ENCODE data around the gene THTPA. TPM values are rescaled to one million over a fixed set of nuclear protein-coding genes. Genes with fewer than 3 reads are reported as not detected.

Gene THTPA
- total and polyA plus RNA-seq, 2 of the 13 experiments (the other 11 are each of a cell fraction or from before 2014, with no cell fraction given), result 7.4 to 8.7 TPM

DNA sequence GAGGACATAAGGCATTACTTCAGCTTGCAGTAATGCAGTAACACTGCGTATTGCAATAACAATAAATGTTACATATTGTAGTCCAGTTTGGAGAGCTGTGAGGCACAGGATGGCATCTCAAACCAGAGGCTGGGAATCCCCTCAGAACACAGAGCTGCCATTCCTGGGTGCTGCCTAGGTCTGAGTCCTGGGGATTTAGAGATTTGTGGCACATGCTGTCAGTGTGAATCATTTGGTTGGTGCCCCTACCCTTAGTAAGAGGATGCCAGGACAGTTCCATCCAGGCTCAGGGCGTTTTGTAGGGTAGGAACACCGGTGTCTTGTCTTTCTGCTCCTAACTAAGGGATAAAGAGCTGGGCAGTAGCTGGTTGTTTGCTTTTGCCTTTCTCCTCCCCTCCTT, 27.1 kb upstream of the THTPA start (continued):
- no peak for TF ChIP-seq ZNF615 (CRISPR knock-in tag; IDR thresholded peaks at IDR 0.05; ENCODE audit: borderline replicate concordance)
- no peak for TF ChIP-seq ZNF232 (CRISPR knock-in tag; IDR thresholded peaks at IDR 0.05; ENCODE audit: borderline replicate concordance)
- TF ChIP-seq, protein P1, sequence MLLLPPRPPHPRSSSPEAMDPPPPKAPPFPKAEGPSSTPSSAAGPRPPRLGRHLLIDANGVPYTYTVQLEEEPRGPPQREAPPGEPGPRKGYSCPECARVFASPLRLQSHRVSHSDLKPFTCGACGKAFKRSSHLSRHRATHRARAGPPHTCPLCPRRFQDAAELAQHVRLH (CRISPR knock-in tag; IDR thresholded peaks at IDR 0.05; ENCODE audit: borderline replicate concordance, low read depth), result no peak
- TF ChIP-seq, protein P2, sequence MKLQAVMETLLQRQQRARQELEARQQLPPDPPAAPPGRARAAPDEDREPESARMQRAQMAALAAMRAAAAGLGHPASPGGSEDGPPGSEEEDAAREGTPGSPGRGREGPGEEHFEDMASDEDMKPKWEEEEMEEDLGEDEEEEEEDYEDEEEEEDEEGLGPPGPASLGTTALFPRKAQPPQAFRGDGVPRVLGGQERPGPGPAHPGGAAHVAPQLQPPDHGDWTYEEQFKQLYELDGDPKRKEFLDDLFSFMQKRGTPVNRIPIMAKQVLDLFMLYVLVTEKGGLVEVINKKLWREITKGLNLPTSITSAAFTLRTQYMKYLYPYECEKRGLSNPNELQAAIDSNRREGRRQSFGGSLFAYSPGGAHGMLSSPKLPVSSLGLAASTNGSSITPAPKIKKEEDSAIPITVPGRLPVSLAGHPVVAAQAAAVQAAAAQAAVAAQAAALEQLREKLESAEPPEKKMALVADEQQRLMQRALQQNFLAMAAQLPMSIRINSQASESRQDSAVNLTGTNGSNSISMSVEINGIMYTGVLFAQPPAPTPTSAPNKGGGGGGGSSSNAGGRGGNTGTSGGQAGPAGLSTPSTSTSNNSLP (IDR thresholded peaks at IDR 0.05; ENCODE audit: low read depth, low read length), result no peak
- no peak for TF ChIP-seq ZBTB3 (CRISPR knock-in tag; IDR thresholded peaks at IDR 0.05; ENCODE audit: borderline replicate concordance, low read depth)
- no peak for TF ChIP-seq DNMT3B (CRISPR knock-in tag; conservative IDR thresholded peaks at IDR 0.05)
- TF ChIP-seq GPN1 (CRISPR knock-in tag; IDR thresholded peaks at IDR 0.05; ENCODE audit: borderline replicate concordance), result no peak
- no peak for TF ChIP-seq MTF1 (CRISPR knock-in tag; IDR thresholded peaks at IDR 0.05)
- TF ChIP-seq ZNF564 (CRISPR knock-in tag; IDR thresholded peaks at IDR 0.05), result no peak
- TF ChIP-seq, protein P3, sequence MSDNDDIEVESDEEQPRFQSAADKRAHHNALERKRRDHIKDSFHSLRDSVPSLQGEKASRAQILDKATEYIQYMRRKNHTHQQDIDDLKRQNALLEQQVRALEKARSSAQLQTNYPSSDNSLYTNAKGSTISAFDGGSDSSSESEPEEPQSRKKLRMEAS (IDR thresholded peaks at IDR 0.05), result no peak

DNA sequence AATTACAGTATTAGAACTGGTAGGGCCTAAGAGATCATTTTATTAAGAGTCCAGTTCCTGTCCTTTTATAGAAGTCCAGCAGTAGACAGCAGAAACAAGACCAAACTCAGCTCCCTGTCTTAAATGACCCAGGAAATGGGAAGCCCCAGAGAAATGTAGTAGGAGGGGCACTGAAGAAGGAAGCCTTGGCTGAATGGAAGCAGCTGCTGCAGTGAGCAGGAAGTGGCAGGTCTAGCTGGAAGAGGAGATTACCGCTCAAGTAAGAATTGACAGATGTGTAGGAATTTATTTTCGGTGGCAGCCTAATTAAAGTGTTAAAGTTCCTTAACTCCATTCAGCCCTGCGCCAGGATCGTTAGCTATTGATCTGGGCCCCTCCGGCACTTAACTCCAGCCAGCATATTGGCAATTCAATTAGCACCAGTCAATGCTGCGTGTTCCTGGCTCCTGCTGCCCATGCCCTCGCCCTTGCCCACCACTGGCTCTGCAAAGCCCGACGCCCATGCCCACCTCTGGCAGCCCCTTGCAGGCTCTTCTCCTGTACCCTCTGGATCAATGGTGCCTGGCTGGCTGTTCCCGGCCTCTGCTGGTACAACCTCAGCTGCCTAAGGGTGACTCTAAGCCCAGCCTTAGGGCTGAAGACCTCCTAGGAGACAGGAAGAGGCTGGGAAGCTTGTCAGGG, 25.6 kb upstream of the THTPA start:
- 77% methylated on average over 10 of the region's 10 CpGs for WGBS (ENCODE audit: low lambda C conversion rate)
- BruUV-seq (replicated peaks), result no TSS peak
- Histone ChIP-seq H2AFZ (ENCODE audit: low read length) (no peak overlapping the region), H3K4me3 (replicated peaks in 1 of 3; ENCODE audit: insufficient read depth in 1 of 3, low read depth in 2 of 3, low read length in 3 of 3) (no peak overlapping the region), H3K27ac (ENCODE audit: extremely low read length, insufficient read depth, low read length) (no peak overlapping the region), H3K27me3 (ENCODE audit: control insufficient read depth in 1 of 2, insufficient read depth in 2 of 2, low read length in 2 of 2) (no peaks in the 10 kb centered on the region), H4K20me1 (ENCODE audit: insufficient read depth, low read length) (no peaks in the 10 kb centered on the region), H3K4me2 (ENCODE audit: low read depth, low read length) (no peak overlapping the region), H3K79me2 (ENCODE audit: insufficient read depth, low read length) (no peaks in the 10 kb centered on the region), H3K9ac (ENCODE audit: insufficient read depth, low read depth, low read length) (no peak overlapping the region), H3K9me3 (ENCODE audit: low read length) (no peaks in the 10 kb centered on the region), H3K4me1 (ENCODE audit: insufficient read depth, low read length) (no peaks in the 10 kb centered on the region), H3K36me3 (replicated peaks in 1 of 2; ENCODE audit: control insufficient read depth in 1 of 2, insufficient read depth in 2 of 2, low read length in 2 of 2) (no peaks in the 10 kb centered on the region)
- POLR2A ChIA-PET, result interaction anchor here (1.1 kb wide), 1 partner anchor 25 kb away, joined by 3 read pairs; the partner anchor contains the start of gene THTPA
- intact Hi-C loops (cut with micrococcal nuclease; ENCODE audit: unreplicated experiment) (no loop called here), in situ Hi-C loops (cut with HindIII; ENCODE audit: extremely low pct_ligation_motif_present, low pct_unique_long_range_greater_than_20kb) (no loop called here)
- TF ChIP-seq SCMH1 (CRISPR knock-in tag; IDR thresholded peaks at IDR 0.05; ENCODE audit: borderline replicate concordance) (no peak), PHF20 (CRISPR knock-in tag; IDR thresholded peaks at IDR 0.05) (0 out of 2 replicates have a peak, but pooled peaks have one; percentile 23), FOSL1 (CRISPR knock-in tag; IDR thresholded peaks at IDR 0.05; ENCODE audit: borderline replicate concordance) (no peak)
- TF ChIP-seq, protein P4, sequence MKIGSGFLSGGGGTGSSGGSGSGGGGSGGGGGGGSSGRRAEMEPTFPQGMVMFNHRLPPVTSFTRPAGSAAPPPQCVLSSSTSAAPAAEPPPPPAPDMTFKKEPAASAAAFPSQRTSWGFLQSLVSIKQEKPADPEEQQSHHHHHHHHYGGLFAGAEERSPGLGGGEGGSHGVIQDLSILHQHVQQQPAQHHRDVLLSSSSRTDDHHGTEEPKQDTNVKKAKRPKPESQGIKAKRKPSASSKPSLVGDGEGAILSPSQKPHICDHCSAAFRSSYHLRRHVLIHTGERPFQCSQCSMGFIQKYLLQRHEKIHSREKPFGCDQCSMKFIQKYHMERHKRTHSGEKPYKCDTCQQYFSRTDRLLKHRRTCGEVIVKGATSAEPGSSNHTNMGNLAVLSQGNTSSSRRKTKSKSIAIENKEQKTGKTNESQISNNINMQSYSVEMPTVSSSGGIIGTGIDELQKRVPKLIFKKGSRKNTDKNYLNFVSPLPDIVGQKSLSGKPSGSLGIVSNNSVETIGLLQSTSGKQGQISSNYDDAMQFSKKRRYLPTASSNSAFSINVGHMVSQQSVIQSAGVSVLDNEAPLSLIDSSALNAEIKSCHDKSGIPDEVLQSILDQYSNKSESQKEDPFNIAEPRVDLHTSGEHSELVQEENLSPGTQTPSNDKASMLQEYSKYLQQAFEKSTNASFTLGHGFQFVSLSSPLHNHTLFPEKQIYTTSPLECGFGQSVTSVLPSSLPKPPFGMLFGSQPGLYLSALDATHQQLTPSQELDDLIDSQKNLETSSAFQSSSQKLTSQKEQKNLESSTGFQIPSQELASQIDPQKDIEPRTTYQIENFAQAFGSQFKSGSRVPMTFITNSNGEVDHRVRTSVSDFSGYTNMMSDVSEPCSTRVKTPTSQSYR (CRISPR knock-in tag; IDR thresholded peaks at IDR 0.05; ENCODE audit: borderline replicate concordance), result no peak
- TF ChIP-seq, protein P5, sequence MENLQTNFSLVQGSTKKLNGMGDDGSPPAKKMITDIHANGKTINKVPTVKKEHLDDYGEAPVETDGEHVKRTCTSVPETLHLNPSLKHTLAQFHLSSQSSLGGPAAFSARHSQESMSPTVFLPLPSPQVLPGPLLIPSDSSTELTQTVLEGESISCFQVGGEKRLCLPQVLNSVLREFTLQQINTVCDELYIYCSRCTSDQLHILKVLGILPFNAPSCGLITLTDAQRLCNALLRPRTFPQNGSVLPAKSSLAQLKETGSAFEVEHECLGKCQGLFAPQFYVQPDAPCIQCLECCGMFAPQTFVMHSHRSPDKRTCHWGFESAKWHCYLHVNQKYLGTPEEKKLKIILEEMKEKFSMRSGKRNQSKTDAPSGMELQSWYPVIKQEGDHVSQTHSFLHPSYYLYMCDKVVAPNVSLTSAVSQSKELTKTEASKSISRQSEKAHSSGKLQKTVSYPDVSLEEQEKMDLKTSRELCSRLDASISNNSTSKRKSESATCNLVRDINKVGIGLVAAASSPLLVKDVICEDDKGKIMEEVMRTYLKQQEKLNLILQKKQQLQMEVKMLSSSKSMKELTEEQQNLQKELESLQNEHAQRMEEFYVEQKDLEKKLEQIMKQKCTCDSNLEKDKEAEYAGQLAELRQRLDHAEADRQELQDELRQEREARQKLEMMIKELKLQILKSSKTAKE (CRISPR knock-in tag; IDR thresholded peaks at IDR 0.05; ENCODE audit: borderline replicate concordance), result no peak
- CTCF ChIA-PET (ENCODE audit: low intra/inter-chr PET ratio, low total read pairs), result no interaction called here
- ATAC-seq (no peak), DNase-seq (ENCODE audit: low spot score) (no peak), FAIRE-seq (peak; percentile 18)

All from HepG2 (cell line).